ENCODE data around the gene VCP.

VCP gene

DNA sequence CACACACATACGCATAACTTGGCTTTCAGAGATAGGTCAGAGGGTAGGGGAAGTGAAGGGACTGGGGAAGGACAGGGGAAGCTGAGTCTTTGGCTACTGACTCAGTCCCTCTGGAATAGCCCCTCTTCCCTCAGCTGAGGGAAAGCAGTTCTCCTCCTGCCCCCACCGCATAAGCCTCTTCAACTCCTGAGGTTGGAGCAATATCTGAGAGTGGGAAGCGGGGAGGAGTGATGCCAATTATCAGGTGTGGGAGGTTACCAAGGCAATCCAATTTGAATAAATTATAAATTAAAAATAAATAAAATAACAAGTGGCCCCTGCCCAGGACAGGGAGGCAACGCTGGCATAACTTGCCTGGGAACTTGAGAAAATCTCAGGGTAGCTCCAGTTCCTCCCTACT, 32.2 kb upstream of the VCP start:
- H3K79me2 ChIP-seq (ENCODE audit: insufficient read depth, low read length): peaks cover 16% of the 10 kb centered on the region
- H3K9me3 ChIP-seq (ENCODE audit: insufficient read depth, low read length): no peaks in the 10 kb centered on the region
- no peaks in the 10 kb centered on the region for H3K27me3 ChIP-seq (ENCODE audit: low read length)
- H3K36me3 ChIP-seq (ENCODE audit: low read length): no peaks in the 10 kb centered on the region
- no peaks in the 10 kb centered on the region for H4K20me1 ChIP-seq (ENCODE audit: low read depth, low read length)
- no peak overlapping the region for H3K4me2 ChIP-seq (ENCODE audit: low read depth, low read length, poor library complexity, severe bottlenecking)
- TF ChIP-seq EZH2phosphoT487 (conservative IDR thresholded peaks at IDR 0.05; ENCODE audit: low read length): no peak
- TF ChIP-seq, protein P1, sequence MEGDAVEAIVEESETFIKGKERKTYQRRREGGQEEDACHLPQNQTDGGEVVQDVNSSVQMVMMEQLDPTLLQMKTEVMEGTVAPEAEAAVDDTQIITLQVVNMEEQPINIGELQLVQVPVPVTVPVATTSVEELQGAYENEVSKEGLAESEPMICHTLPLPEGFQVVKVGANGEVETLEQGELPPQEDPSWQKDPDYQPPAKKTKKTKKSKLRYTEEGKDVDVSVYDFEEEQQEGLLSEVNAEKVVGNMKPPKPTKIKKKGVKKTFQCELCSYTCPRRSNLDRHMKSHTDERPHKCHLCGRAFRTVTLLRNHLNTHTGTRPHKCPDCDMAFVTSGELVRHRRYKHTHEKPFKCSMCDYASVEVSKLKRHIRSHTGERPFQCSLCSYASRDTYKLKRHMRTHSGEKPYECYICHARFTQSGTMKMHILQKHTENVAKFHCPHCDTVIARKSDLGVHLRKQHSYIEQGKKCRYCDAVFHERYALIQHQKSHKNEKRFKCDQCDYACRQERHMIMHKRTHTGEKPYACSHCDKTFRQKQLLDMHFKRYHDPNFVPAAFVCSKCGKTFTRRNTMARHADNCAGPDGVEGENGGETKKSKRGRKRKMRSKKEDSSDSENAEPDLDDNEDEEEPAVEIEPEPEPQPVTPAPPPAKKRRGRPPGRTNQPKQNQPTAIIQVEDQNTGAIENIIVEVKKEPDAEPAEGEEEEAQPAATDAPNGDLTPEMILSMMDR (IDR thresholded peaks at IDR 0.05; ENCODE audit: insufficient read depth, low read length, poor library complexity, severe bottlenecking): no peak
- no peaks in the 10 kb centered on the region for H3F3A ChIP-seq (ENCODE audit: insufficient read depth)
- no peak overlapping the region for H3K9ac ChIP-seq (ENCODE audit: low read length)
- H3K27ac ChIP-seq (ENCODE audit: low read depth, low read length): no peak overlapping the region
- H2AFZ ChIP-seq (ENCODE audit: low read depth, low read length, severe bottlenecking): no peak overlapping the region
- no peak overlapping the region for H3K4me3 ChIP-seq (ENCODE audit: insufficient read depth, low read length, poor library complexity, severe bottlenecking)
- H3K9me2 ChIP-seq (replicated peaks; ENCODE audit: insufficient read depth, low read length): no peaks in the 10 kb centered on the region

DNA sequence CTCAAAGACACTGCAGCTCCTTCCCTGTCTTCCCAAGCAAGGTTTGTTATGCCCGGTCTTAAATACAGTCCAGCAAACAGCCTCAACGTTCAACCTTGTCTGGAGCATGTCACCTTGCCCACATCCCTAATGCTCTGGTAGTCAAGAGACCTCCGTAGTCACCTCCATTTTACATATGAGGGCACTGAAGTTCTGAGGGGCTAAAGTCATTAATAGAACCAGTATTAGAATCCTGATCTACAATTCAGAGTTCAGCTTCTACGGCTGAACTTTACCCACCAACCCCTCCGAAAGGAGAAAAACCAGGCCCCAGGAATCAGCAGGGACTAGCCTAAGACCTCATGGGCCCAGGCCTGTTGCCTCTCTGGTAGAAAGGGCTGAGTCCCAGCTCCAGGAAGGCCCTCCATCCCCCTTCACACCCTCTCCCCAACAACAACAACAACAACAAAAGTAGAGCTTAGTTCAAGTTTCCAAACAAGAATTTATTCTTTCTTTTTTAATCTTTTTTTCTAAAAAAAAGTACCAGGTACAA, 31.3 kb upstream of the VCP start:
- Histone ChIP-seq H4K20me1 (ENCODE audit: low read depth, low read length) (no peaks in the 10 kb centered on the region), H3K36me3 (ENCODE audit: low read length) (no peaks in the 10 kb centered on the region), H3F3A (ENCODE audit: insufficient read depth) (no peaks in the 10 kb centered on the region), H3K9ac (ENCODE audit: low read length) (peak overlapping the region; percentile 85), H3K4me3 (ENCODE audit: insufficient read depth, low read length, poor library complexity, severe bottlenecking) (peak overlapping the region; percentile 91), H3K27ac (ENCODE audit: low read depth, low read length) (no peak overlapping the region), H3K79me2 (ENCODE audit: insufficient read depth, low read length) (peaks cover 16% of the 10 kb centered on the region), H3K9me2 (replicated peaks; ENCODE audit: insufficient read depth, low read length) (no peaks in the 10 kb centered on the region), H2AFZ (ENCODE audit: low read depth, low read length, severe bottlenecking) (peak overlapping the region; percentile 92), H3K4me2 (ENCODE audit: low read depth, low read length, poor library complexity, severe bottlenecking) (peak overlapping the region; percentile 85), H3K27me3 (ENCODE audit: low read length) (no peaks in the 10 kb centered on the region), H3K9me3 (ENCODE audit: insufficient read depth, low read length) (no peaks in the 10 kb centered on the region)
- TF ChIP-seq, protein P1 (IDR thresholded peaks at IDR 0.05; ENCODE audit: insufficient read depth, low read length, poor library complexity, severe bottlenecking): no peak
- no peak for TF ChIP-seq EZH2phosphoT487 (conservative IDR thresholded peaks at IDR 0.05; ENCODE audit: low read length)

DNA sequence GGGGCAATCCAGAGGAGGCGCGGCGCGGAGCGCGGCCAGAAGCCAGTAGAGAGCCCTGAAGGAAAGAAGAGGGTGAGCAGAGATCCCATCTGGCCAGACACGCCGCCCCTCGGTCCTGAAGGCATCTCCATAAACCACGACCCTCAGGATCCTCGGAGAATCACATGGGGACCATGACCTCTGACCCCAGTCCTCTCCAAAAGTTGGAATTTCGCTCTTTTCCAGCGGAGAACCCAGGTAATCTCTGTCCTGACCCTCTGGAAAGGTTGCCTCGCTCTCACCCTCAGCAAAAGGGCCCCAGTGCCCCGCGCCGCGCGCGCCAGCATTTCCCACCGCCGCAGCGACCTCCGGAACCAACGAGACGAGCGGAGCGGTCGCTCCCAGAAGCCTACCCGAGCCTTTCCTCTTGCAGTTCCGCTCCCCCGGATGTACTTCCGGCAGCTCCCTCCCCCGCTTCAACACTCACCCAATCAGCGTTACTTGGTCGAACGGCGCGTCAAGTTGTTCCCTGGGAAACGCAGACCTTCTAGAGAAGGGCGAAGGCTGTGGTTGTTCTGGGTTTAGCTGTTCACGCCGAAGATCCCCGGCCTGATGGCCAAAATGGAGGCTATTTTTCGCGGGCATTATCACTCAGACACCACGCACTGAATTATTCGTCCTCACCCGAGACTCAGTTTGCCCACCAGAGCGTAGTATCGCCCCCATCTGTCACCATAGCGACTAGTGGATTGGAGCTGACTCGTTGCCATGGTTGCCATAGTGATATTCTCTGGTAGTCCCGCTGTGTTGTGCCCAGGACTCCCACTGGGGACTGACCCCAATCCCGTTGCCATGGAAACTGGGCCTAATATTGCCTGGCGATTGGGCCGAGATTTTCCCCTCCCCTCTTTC, 30.6 kb upstream of the VCP start, which contains the start of gene STOML2:
Gene STOML2 (minus strand): TSS at position 363 of the 891 bp plus-strand sequence. CDS start 37 bp downstream, at position 326.
- Histone ChIP-seq H3K27me3 (ENCODE audit: low read length) (no peaks in the 10 kb centered on the region), H3F3A (ENCODE audit: insufficient read depth) (no peaks in the 10 kb centered on the region), H2AFZ (ENCODE audit: low read depth, low read length, severe bottlenecking) (peak within 1 kb of the TSS; percentile 92), H3K4me3 (ENCODE audit: insufficient read depth, low read length, poor library complexity, severe bottlenecking) (peak within 1 kb of the TSS; percentile 91), H3K79me2 (ENCODE audit: insufficient read depth, low read length) (peaks cover 16% of the 10 kb centered on the region), H3K27ac (ENCODE audit: low read depth, low read length) (peak within 1 kb of the TSS; percentile 37; the same call in 1 of the 2 replicates), H3K9me2 (replicated peaks; ENCODE audit: insufficient read depth, low read length) (no peaks in the 10 kb centered on the region), H3K9me3 (ENCODE audit: insufficient read depth, low read length) (no peaks in the 10 kb centered on the region), H4K20me1 (ENCODE audit: low read depth, low read length) (no peaks in the 10 kb centered on the region), H3K9ac (ENCODE audit: low read length) (peak within 1 kb of the TSS; percentile 85), H3K36me3 (ENCODE audit: low read length) (no peaks in the 10 kb centered on the region), H3K4me2 (ENCODE audit: low read depth, low read length, poor library complexity, severe bottlenecking) (peak within 1 kb of the TSS; percentile 85)
- TF ChIP-seq, protein P1 (IDR thresholded peaks at IDR 0.05; ENCODE audit: insufficient read depth, low read length, poor library complexity, severe bottlenecking): no peak
